ENCODE measurements around the gene GNAQ. TPM values are rescaled to one million over a fixed set of nuclear protein-coding genes. Genes with fewer than 3 reads are reported as not detected.

GNAQ gene
- total RNA-seq, 1 experiment from 2014 or later: 48.6 TPM

DNA sequence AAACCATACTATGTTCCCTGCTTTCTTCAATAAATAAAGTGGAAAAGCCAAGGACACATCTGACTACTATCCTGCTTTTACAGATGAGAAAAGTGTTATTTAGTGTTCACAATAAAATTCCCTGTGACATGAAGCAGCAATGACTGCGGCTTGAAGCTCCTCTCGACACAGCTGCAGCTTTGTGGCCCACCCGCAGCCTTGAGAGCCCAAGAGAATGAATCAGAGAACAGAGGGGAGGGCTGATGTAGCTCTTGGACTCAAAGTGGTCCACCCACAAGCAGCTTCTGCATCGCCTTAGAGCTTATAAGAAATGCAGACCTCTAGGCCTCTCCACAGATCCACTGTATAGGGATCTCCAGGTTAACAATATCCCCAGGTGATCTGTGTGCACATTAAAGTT is 202.2 kb downstream of the GNAQ start:
- Histone ChIP-seq H3K79me1 (ENCODE audit: insufficient read depth, low read depth, low read length, poor library complexity, severe bottlenecking) (peaks cover 3% of the 10 kb centered on the region), H4K91ac (ENCODE audit: insufficient read length, low read depth, low read length) (no peak overlapping the region), H3K18ac (ENCODE audit: insufficient read length, low read depth, low read length) (no peak overlapping the region), H3K14ac (ENCODE audit: insufficient read depth, low read length) (no peak overlapping the region), H4K8ac (replicated peaks; ENCODE audit: insufficient read length, low read depth, low read length) (no peak overlapping the region), H2BK12ac (ENCODE audit: insufficient read length, low read depth, low read length) (no peak overlapping the region), H3K4me2 (ENCODE audit: insufficient read depth, insufficient read length, low read length) (no peak overlapping the region), H3K27ac (ENCODE audit: insufficient read length, low read depth, low read length) (no peak overlapping the region), H3K23ac (ENCODE audit: insufficient read length, low read depth, low read length) (no peak overlapping the region), H2BK120ac (ENCODE audit: low read depth, low read length, poor library complexity, severe bottlenecking) (no peak overlapping the region), H3K56ac (ENCODE audit: insufficient read length, low read depth, low read length) (no peak overlapping the region), H4K5ac (ENCODE audit: insufficient read length, low read depth, low read length) (no peak overlapping the region), H4K20me1 (ENCODE audit: control insufficient read depth, insufficient read depth, insufficient read length) (peaks cover 2% of the 10 kb centered on the region), H3K9me3 (ENCODE audit: control insufficient read depth, low read depth, low read length) (no peaks in the 10 kb centered on the region), H2BK20ac (ENCODE audit: low read depth, low read length, poor library complexity, severe bottlenecking) (no peak overlapping the region), H3K4ac (ENCODE audit: low read depth, low read length) (no peak overlapping the region), H3K4me1 (ENCODE audit: insufficient read depth, low read length) (no peaks in the 10 kb centered on the region), H3K23me2 (ENCODE audit: insufficient read length, low read depth, low read length, poor library complexity, severe bottlenecking) (no peaks in the 10 kb centered on the region), H2AFZ (ENCODE audit: low read length) (no peak overlapping the region), H2AK5ac (ENCODE audit: insufficient read length, low read length) (no peak overlapping the region), H2BK5ac (ENCODE audit: insufficient read length, low read length) (no peak overlapping the region), H3K27me3 (ENCODE audit: insufficient read depth, low read length) (no peaks in the 10 kb centered on the region), H3T11ph (ENCODE audit: low read length) (no peak overlapping the region), H3K9ac (ENCODE audit: extremely low read depth, insufficient read length, low read length) (no peak overlapping the region), H3K79me2 (ENCODE audit: insufficient read depth, low read length) (no peaks in the 10 kb centered on the region; the same call in 1 of the 2 replicates), H2BK15ac (ENCODE audit: low read depth, low read length) (no peak overlapping the region)
- Mint-ChIP-seq H3K36me3 (ENCODE audit: insufficient read depth in 1 of 3, low read depth in 3 of 3) (no peaks in the 10 kb centered on the region), H3K27ac (peak overlapping the region in 1 of 3 experiments; percentile 71; a peak in 1 of 7 replicates), H3K27me3 (ENCODE audit: low read depth) (no peaks in the 10 kb centered on the region), H3K9me3 (no peaks in the 10 kb centered on the region), H3K4me1 (no peaks in the 10 kb centered on the region), H3K4me3 (no peak overlapping the region)
- no peak for TF ChIP-seq CTCF (conservative IDR thresholded peaks at IDR 0.05)
- WGBS (ENCODE audit: extremely low coverage, insufficient read length, low lambda C conversion rate): no CpG with 5 or more reads among the region's 4 CpGs
- no peak for DNase-seq
